ENCODE results near the gene MSLN. TPM values are rescaled to one million over a fixed set of nuclear protein-coding genes. Genes with fewer than 3 reads are reported as not detected.
"Not testable (repeated sequence)": the region's sequence is repeated elsewhere in the genome, so short reads cannot be mapped to it uniquely, and the experiment has no call there.

MSLN gene
- 5.0 to 5.8 TPM (median 5.7 TPM) in 3 replicates for total RNA-seq

DNA sequence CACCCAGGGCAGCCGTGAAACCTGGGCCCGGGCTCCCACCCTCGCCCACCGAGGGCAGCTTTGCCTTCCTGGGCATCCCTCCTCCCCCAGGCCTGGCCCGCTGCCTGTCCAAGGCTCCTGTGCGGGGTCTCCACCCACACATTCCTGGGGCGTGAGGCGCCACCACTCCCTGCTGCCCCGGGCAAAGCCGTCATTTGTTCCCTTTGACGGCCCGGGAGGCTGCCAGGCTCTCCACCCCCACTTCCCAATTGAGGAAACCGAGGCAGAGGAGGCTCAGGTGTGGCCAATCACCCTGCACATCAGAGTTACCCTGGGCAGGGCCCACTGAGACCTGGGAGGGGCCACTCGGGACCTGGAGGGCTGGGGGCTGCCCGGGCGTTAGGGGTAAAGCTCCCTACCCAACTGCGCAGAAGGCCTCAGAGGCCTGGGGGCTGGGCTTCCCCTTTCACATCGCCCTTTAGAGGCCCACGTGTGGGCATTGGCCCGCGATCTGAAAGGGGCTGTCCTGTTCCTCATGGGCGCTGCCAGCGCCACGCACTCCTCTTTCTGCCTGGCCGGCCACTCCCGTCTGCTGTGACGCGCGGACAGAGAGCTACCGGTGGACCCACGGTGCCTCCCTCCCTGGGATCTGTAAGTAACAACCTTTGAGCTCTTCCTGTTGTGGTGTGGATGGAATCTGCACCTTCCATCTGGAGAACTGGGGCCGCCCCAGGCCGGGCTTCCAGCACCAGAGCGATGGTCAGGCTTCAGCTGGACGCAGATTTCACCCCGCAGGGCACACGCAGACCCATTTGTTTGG is at the start of gene MSLN:
Gene MSLN, plus strand, starts transcription at position 190 of the 799 bp plus-strand sequence. CDS start 1,947 bp downstream, outside the sequence.
- Mint-ChIP-seq H3K27ac (peak within 1 kb of the TSS; percentile 97), H3K4me3 (peak within 1 kb of the TSS; percentile 20), H3K27me3 (ENCODE audit: low read depth) (no peaks in the 10 kb centered on the region), H3K36me3 (no peaks in the 10 kb centered on the region), H3K4me1 (peaks cover 20% of the 10 kb centered on the region), H3K9me3 (peaks cover 5% of the 10 kb centered on the region)
- TF ChIP-seq, protein P1, sequence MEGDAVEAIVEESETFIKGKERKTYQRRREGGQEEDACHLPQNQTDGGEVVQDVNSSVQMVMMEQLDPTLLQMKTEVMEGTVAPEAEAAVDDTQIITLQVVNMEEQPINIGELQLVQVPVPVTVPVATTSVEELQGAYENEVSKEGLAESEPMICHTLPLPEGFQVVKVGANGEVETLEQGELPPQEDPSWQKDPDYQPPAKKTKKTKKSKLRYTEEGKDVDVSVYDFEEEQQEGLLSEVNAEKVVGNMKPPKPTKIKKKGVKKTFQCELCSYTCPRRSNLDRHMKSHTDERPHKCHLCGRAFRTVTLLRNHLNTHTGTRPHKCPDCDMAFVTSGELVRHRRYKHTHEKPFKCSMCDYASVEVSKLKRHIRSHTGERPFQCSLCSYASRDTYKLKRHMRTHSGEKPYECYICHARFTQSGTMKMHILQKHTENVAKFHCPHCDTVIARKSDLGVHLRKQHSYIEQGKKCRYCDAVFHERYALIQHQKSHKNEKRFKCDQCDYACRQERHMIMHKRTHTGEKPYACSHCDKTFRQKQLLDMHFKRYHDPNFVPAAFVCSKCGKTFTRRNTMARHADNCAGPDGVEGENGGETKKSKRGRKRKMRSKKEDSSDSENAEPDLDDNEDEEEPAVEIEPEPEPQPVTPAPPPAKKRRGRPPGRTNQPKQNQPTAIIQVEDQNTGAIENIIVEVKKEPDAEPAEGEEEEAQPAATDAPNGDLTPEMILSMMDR (IDR thresholded peaks at IDR 0.05; ENCODE audit: unreplicated experiment): no peak
- DNase-seq (ENCODE audit: low spot score in 2 of 2, unreplicated experiment in 2 of 2): no peak

DNA sequence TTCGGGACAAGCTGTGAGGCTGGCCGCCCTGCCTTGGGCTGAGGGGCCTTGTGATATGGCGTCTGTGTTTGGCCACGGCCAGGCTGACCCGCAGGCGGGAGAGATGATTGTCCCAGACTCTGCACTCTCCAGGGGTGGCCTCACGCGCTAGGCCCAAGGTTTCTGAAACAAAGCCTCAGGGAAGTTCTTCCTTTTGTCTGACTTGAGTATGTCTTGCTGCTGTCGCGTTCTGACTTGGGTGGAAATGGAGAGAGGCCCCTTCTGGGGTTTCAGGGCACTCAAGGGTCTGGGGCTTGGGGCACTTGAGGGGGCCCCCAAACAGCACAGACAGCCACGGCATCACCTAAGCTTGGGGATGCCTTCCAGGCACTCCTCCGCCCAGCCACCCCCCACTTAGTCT is 49.5 kb upstream of the MSLN start:
- Mint-ChIP-seq H3K27ac (no peak overlapping the region), H3K36me3 (no peaks in the 10 kb centered on the region), H3K27me3 (ENCODE audit: low read depth) (peaks cover 77% of the 10 kb centered on the region), H3K9me3 (no peaks in the 10 kb centered on the region), H3K4me3 (no peak overlapping the region), H3K4me1 (peaks cover 3% of the 10 kb centered on the region)
- TF ChIP-seq, protein P1 (IDR thresholded peaks at IDR 0.05; ENCODE audit: unreplicated experiment): no peak
- no peak for DNase-seq (ENCODE audit: low spot score in 2 of 2, unreplicated experiment in 2 of 2)

DNA sequence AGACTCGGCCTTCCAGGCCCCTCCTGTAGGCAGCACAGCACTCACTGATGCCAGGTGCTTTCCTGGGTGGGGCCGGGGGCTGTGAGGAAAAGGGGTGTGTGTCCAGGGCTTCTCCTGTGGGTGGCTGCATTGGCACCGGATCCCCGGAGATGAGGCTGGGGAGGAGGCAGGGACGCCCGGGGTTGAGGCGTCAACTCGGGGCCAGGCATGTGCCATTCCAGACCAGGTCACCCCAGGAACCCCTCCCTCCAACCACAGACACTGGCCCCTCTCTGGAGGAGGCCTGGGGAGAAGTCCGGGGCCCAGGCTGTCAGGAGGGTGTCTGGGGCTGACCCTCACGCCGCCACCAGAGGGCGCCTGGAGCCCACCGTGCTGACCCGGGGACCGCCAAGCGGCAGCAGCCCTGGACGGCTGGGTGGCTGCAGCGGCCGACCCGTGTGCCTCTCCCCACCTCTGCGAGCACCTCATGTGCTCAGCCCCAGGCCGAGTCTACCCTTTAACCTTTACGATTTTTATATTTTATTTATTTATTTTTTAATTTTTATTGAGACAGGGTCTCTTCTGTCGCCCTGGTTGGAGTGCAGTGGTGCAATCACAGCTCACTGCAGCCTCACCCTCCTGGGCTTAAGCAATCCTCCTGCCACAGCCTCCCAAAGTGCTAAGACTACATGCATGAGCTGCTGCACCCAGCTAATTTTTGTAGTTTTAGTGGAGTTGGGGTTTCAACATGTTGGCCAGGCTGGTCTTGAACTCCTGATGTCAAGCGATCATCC is 48.8 kb upstream of the MSLN start:
- peaks cover 78% of the 10 kb centered on the region for H3K27me3 Mint-ChIP-seq (ENCODE audit: low read depth)
- H3K36me3 Mint-ChIP-seq: no peaks in the 10 kb centered on the region
- no peaks in the 10 kb centered on the region for H3K9me3 Mint-ChIP-seq
- H3K27ac Mint-ChIP-seq: no peak overlapping the region
- peaks cover 3% of the 10 kb centered on the region for H3K4me1 Mint-ChIP-seq
- TF ChIP-seq, protein P1 (IDR thresholded peaks at IDR 0.05; ENCODE audit: unreplicated experiment): peak; percentile 96
- H3K4me3 Mint-ChIP-seq: no peak overlapping the region
- DNase-seq (ENCODE audit: low spot score in 2 of 2, unreplicated experiment in 2 of 2): peak; percentile 72 to 86

DNA sequence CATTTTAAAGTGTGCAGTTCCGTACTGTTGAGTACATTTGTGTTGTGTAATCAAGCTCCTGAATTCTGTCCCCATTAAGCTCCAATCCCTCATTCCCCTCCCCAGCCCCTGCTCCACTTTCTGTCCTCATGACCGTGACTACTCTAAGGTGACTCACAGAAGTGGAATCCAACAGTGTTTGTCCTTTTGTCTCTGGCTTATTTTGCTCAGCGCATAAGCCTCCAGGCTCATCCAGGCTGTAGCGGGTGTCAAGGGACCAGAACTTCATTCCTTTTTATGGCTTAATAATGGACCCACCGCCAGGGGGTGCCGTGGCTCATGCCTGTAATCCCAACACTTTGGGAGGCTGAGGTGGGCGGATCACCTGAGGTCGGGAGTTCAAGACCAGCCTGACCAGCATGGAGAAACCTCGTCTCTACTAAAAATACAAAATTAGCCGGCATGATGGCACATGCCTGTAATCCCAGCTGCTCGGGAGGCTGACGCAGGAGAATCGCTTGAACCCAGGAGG is 47.7 kb upstream of the MSLN start:
- DNase-seq (ENCODE audit: low spot score in 2 of 2, unreplicated experiment in 2 of 2); H3K36me3 Mint-ChIP-seq; H3K4me1 Mint-ChIP-seq; H3K4me3 Mint-ChIP-seq; H3K27ac Mint-ChIP-seq; H3K9me3 Mint-ChIP-seq: not testable (repeated sequence)
- H3K27me3 Mint-ChIP-seq (ENCODE audit: low read depth): peaks cover 72% of the 10 kb centered on the region
- TF ChIP-seq, protein P1 (IDR thresholded peaks at IDR 0.05; ENCODE audit: unreplicated experiment): peak; percentile 71

DNA sequence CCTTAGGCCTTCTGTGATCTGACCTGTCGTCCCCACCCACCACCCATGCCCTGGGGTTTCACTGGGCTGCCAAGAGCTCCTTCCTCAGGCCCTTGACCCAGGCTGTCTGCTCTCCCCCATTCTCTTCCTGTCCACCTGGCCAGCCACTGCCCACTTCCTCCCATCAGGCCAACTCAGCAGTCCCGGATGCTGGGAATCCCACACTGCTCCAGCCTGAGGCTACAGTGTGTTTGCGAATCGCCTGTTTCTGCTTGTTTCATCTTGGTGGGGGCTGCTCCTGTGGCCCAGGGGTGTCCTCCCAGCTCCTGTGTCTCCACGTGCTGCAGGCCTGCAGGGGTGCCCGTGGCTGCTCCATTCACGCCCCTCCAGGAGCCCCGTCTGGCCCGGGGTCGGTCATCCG is 46.5 kb upstream of the MSLN start:
- Mint-ChIP-seq H3K9me3 (no peaks in the 10 kb centered on the region), H3K4me1 (peaks cover 3% of the 10 kb centered on the region), H3K27me3 (ENCODE audit: low read depth) (peaks cover 60% of the 10 kb centered on the region), H3K36me3 (no peaks in the 10 kb centered on the region), H3K4me3 (no peak overlapping the region), H3K27ac (no peak overlapping the region)
- TF ChIP-seq, protein P1 (IDR thresholded peaks at IDR 0.05; ENCODE audit: unreplicated experiment): no peak
- no peak for DNase-seq (ENCODE audit: low spot score in 2 of 2, unreplicated experiment in 2 of 2)

Data from mesothelial cell of epicardium (in vitro differentiated cells).